ENCODE data around the gene JPT2. TPM values are rescaled to one million over a fixed set of nuclear protein-coding genes. Genes with fewer than 3 reads are reported as not detected.

The JPT2 gene
- total and polyA plus RNA-seq, 2 experiments from 2014 or later, result 9.2 to 52.0 TPM

GRCh38 chr16:1677339-1677738 lies 740 bp upstream of the JPT2 start:
- H4K20me1 ChIP-seq (ENCODE audit: insufficient read depth, poor library complexity, severe bottlenecking), result peaks cover 3% of the 10 kb centered on the region
- DNase-seq (ENCODE audit: low spot score), result no peak
- peak overlapping the region; percentile 73 for H3K4me2 ChIP-seq
- peaks cover 38% of the 10 kb centered on the region for H3K79me2 ChIP-seq
- no peak overlapping the region for H3K27ac ChIP-seq
- no peaks in the 10 kb centered on the region for H3K9me3 ChIP-seq (ENCODE audit: low read depth)
- no peaks in the 10 kb centered on the region for H3K9me2 ChIP-seq (replicated peaks; ENCODE audit: insufficient read depth)
- no peak overlapping the region for H2AFZ ChIP-seq
- no peaks in the 10 kb centered on the region for H3K36me3 ChIP-seq (replicated peaks; ENCODE audit: insufficient read depth, low read depth)
- H3K4me3 ChIP-seq, result no peak overlapping the region
- no peak for TF ChIP-seq EZH2 (IDR thresholded peaks at IDR 0.05; ENCODE audit: borderline replicate concordance)
- no peak for TF ChIP-seq EZH2phosphoT487 (IDR thresholded peaks at IDR 0.05; ENCODE audit: low read depth, severe bottlenecking, unreplicated experiment)
- TF ChIP-seq CTCF (IDR thresholded peaks at IDR 0.05; ENCODE audit: poor library complexity), result no peak
- WGBS (ENCODE audit: low lambda C conversion rate, missing lambda C conversion rate), result 92% methylated on average over 17 of the region's 18 CpGs
- H3K27me3 ChIP-seq, result no peaks in the 10 kb centered on the region
- H3K4me1 ChIP-seq (ENCODE audit: insufficient read depth), result peaks cover 12% of the 10 kb centered on the region

- no peaks in the 10 kb centered on the region for H3K36me3 ChIP-seq (replicated peaks; ENCODE audit: insufficient read depth, low read depth)
- peak; percentile 10 for TF ChIP-seq CTCF (IDR thresholded peaks at IDR 0.05; ENCODE audit: poor library complexity)
- TF ChIP-seq EZH2 (IDR thresholded peaks at IDR 0.05; ENCODE audit: borderline replicate concordance), result no peak
- no peak for TF ChIP-seq EZH2phosphoT487 (IDR thresholded peaks at IDR 0.05; ENCODE audit: low read depth, severe bottlenecking, unreplicated experiment)
- peaks cover 3% of the 10 kb centered on the region for H4K20me1 ChIP-seq (ENCODE audit: insufficient read depth, poor library complexity, severe bottlenecking)
- peaks cover 51% of the 10 kb centered on the region for H3K79me2 ChIP-seq
- no peaks in the 10 kb centered on the region for H3K9me2 ChIP-seq (replicated peaks; ENCODE audit: insufficient read depth)
- H3K27me3 ChIP-seq, result no peaks in the 10 kb centered on the region
- DNase-seq (ENCODE audit: low spot score), result peak; percentile 75
- H3K9me3 ChIP-seq (ENCODE audit: low read depth), result no peaks in the 10 kb centered on the region
- H3K27ac ChIP-seq, result peak overlapping the region; percentile 87
- peaks cover 12% of the 10 kb centered on the region for H3K4me1 ChIP-seq (ENCODE audit: insufficient read depth)
- H3K4me2 ChIP-seq, result peak overlapping the region; percentile 95
- under 1% methylated on average over 20 of the region's 45 CpGs for WGBS (ENCODE audit: low lambda C conversion rate, missing lambda C conversion rate)
- H3K4me3 ChIP-seq, result peak overlapping the region; percentile 62
- H2AFZ ChIP-seq, result peak overlapping the region; percentile 9
These were observed 520 bp downstream of the JPT2 start for GRCh38 chr16:1678500-1679098.

GRCh38 chr16:1680361-1680760 lies 2.3 kb downstream of the JPT2 start:
- peak overlapping the region; percentile 95 for H3K4me2 ChIP-seq
- 93% methylated on average over 14 of the region's 14 CpGs for WGBS (ENCODE audit: low lambda C conversion rate, missing lambda C conversion rate)
- no peaks in the 10 kb centered on the region for H3K9me3 ChIP-seq (ENCODE audit: low read depth)
- no peaks in the 10 kb centered on the region for H3K9me2 ChIP-seq (replicated peaks; ENCODE audit: insufficient read depth)
- no peak overlapping the region for H3K27ac ChIP-seq
- DNase-seq (ENCODE audit: low spot score), result no peak
- TF ChIP-seq EZH2phosphoT487 (IDR thresholded peaks at IDR 0.05; ENCODE audit: low read depth, severe bottlenecking, unreplicated experiment), result no peak
- TF ChIP-seq EZH2 (IDR thresholded peaks at IDR 0.05; ENCODE audit: borderline replicate concordance), result no peak
- no peak for TF ChIP-seq CTCF (IDR thresholded peaks at IDR 0.05; ENCODE audit: poor library complexity)
- H3K79me2 ChIP-seq, result peaks cover 68% of the 10 kb centered on the region
- peaks cover 3% of the 10 kb centered on the region for H4K20me1 ChIP-seq (ENCODE audit: insufficient read depth, poor library complexity, severe bottlenecking)
- no peak overlapping the region for H2AFZ ChIP-seq
- peaks cover 12% of the 10 kb centered on the region for H3K4me1 ChIP-seq (ENCODE audit: insufficient read depth)
- H3K27me3 ChIP-seq, result no peaks in the 10 kb centered on the region
- H3K4me3 ChIP-seq, result no peak overlapping the region
- H3K36me3 ChIP-seq (replicated peaks; ENCODE audit: insufficient read depth, low read depth), result no peaks in the 10 kb centered on the region

Data from hepatocyte (in vitro differentiated cells).